Sigmoid colon (tissue), 7 donors: ENCODE data around the gene SRSF5. TPM values are rescaled to one million over a fixed set of nuclear protein-coding genes. Genes with fewer than 3 reads are reported as not detected.

ENCODE experiments used
- DNase-seq: peaks from one replicate; pipeline ENCODE4 v3.0.0-alpha.2; 2019
- H3K27ac ChIP-seq, 4 donors: fragments of 200-600 bp; sonication (generic); one replicate each; pipeline ENCODE4 v1.5.1; 2016 to 2019; ENCODE audit warnings: mild to moderate bottlenecking in 1 of 4
- H3K27me3 ChIP-seq, 3 donors: fragments of 200-600 bp; sonication (generic); one replicate each; pipeline ENCODE4 v1.5.1; 2019; ENCODE audit warnings: mild to moderate bottlenecking in 1 of 3
- H3K36me3 ChIP-seq, 4 donors: fragments of 200-600 bp; sonication (generic); one replicate each; pipeline ENCODE4 v1.5.1; 2016 to 2019
- H3K4me1 ChIP-seq, 4 donors: fragments of 200-600 bp; sonication (generic); one replicate each; pipeline ENCODE4 v1.5.1; 2017 to 2019
- H3K4me3 ChIP-seq, 4 donors: fragments of 200-600 bp; sonication (generic); one replicate each; pipeline ENCODE4 v1.5.1; 2017 to 2019; ENCODE audit warnings: mild to moderate bottlenecking in 2 of 4, moderate library complexity in 1 of 4
- H3K9me3 ChIP-seq, 4 donors: fragments of 200-600 bp in 3 of 4; sonication (generic) in 3 of 4; one replicate each; pipeline versions ENCODE4 v1.5.1 to v1.6.1; 2013 to 2019
- CTCF ChIP-seq, 4 experiments: fragments of 450-650 bp in 3 of 4; fragments of 200-600 bp in 1 of 4; IDR thresholded peaks; one replicate each; pipeline ENCODE4 v1.5.1; 2016 to 2019; ENCODE audit warnings: antibody characterized with exemption in 4 of 4, mild to moderate bottlenecking in 3 of 4, moderate library complexity in 2 of 4
- EP300 ChIP-seq, 4 donors: sonication (generic); formaldehyde crosslinking; IDR thresholded peaks; one replicate each; pipeline ENCODE4 v1.6.1; 2017; ENCODE audit warnings: antibody characterized with exemption in 4 of 4
- POLR2A ChIP-seq, 2 donors: fragments of 450-650 bp; IDR thresholded peaks; one replicate each; pipeline ENCODE4 v1.6.1; 2016; ENCODE audit warnings: antibody characterized with exemption in 2 of 2, mild to moderate bottlenecking in 2 of 2, moderate library complexity in 2 of 2
- POLR2AphosphoS5 ChIP-seq, 4 donors: sonication (generic); formaldehyde crosslinking; IDR thresholded peaks; one replicate each; pipeline ENCODE4 v1.6.1; 2017; ENCODE audit warnings: antibody characterized with exemption in 4 of 4
- WGBS, 2 donors: extraction: QIAGEN DNeasy Blood & Tissue Kit; methylation state at CpG; one replicate each; pipeline ENCODE4 v1.1.7; 2013; 5-methylcytosine and 5-hydroxymethylcytosine counted together
- intact Hi-C: fragments of 100-400 bp; cut with DNase I; formaldehyde crosslinking; loops from one replicate; pipeline ENCODE4 v1.15.1; 2023
- polyA plus RNA-seq, 3 donors: library from polyadenylated mRNA; stranded (reverse); fragments of 200-250 nt; gene quantifications; one replicate each; pipeline ENCODE4 v1.2.3, GENCODE V29; 2013
- total RNA-seq, 4 donors: library from RNA; depleted of rRNA; stranded (reverse); fragments of >200 nt; gene quantifications; one replicate each; pipeline ENCODE4 v1.1.0, GENCODE V29; 2016
- donor health status: healthy with polysubstance abuse.
- donor health status: Bipolar disorder and iron deficiency.
- donor health status: healthy.

The SRSF5 gene
- total and polyA plus RNA-seq, 7 donors: 211 to 366 (median 288) TPM

DNA sequence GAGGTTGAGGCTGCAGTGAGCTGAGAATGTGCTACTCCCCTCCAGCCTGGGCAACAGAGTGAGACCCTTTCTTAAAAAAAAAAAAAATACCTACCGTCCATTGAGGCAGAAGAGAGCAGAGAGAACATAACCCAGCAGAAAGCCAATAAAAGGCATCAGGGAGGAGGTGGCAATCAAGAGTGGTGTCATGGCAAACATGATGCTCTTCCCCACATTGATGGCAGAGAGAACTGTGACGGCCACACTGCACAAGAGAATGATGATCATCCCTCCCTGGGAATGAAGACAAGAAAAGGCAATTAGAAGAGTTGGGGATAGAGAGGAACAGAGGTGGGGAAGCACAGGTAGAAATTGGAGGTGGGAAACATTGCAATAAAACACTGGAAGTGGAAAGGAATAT lies 12.1 kb downstream of the SRSF5 start:
- Histone ChIP-seq H3K36me3 (peaks cover 0 to 66% (median 22%) of the 10 kb centered on the region in 4 donors), H3K4me3 (no peak overlapping the region), H3K4me1 (peaks cover 0 to 19% (median 10%) of the 10 kb centered on the region in 4 donors), H3K9me3 (no peaks in the 10 kb centered on the region), H3K27me3 (no peaks in the 10 kb centered on the region), H3K27ac (no peak overlapping the region)
- TF ChIP-seq EP300 (IDR thresholded peaks at IDR 0.05) (no peak), POLR2A (IDR thresholded peaks at IDR 0.05) (no peak), CTCF (IDR thresholded peaks at IDR 0.05) (no peak), POLR2AphosphoS5 (IDR thresholded peaks at IDR 0.05) (peak in 1 of 4 donors; percentile 24)
- no peak for DNase-seq
- intact Hi-C loops: no loop called here
- WGBS, 2 donors: 83 to 93% methylated on average over 2 of the region's 2 CpGs

- H3K4me1 ChIP-seq: peaks cover 0 to 19% (median 10%) of the 10 kb centered on the region in 4 donors
- peaks cover 0 to 56% (median 14%) of the 10 kb centered on the region in 4 donors for H3K36me3 ChIP-seq
- no peak overlapping the region for H3K27ac ChIP-seq
- no peaks in the 10 kb centered on the region for H3K27me3 ChIP-seq
- TF ChIP-seq POLR2AphosphoS5 (IDR thresholded peaks at IDR 0.05): no peak
- TF ChIP-seq EP300 (IDR thresholded peaks at IDR 0.05): no peak
- TF ChIP-seq CTCF (IDR thresholded peaks at IDR 0.05): no peak
- no peak for TF ChIP-seq POLR2A (IDR thresholded peaks at IDR 0.05)
- whole genome bisulfite sequencing, 2 donors: 91 to 98% methylated on average over 1 of the region's 1 CpG
- DNase-seq: no peak
- no peaks in the 10 kb centered on the region for H3K9me3 ChIP-seq
- no peak overlapping the region for H3K4me3 ChIP-seq
- intact Hi-C loops: no loop called here
Measured at GRCh38 chr14:69780092-69780491, 13.2 kb downstream of the SRSF5 start.

- no peak for DNase-seq
- Histone ChIP-seq H3K36me3 (peaks cover 0 to 47% (median 10%) of the 10 kb centered on the region in 4 donors), H3K27ac (no peak overlapping the region), H3K9me3 (no peaks in the 10 kb centered on the region), H3K27me3 (no peaks in the 10 kb centered on the region), H3K4me3 (no peak overlapping the region), H3K4me1 (peaks cover 0 to 13% (median 8%) of the 10 kb centered on the region in 4 donors)
- intact Hi-C loops: no loop called here
- TF ChIP-seq POLR2AphosphoS5 (IDR thresholded peaks at IDR 0.05): no peak
- TF ChIP-seq CTCF (IDR thresholded peaks at IDR 0.05): no peak
- TF ChIP-seq EP300 (IDR thresholded peaks at IDR 0.05): no peak
- no peak for TF ChIP-seq POLR2A (IDR thresholded peaks at IDR 0.05)
- WGBS, 2 donors: 92 to 93% methylated on average over 3 of the region's 3 CpGs
Measured at GRCh38 chr14:69780952-69781351, 14.0 kb downstream of the SRSF5 start.

GRCh38 chr14:69784942-69785341 lies 18.0 kb downstream of the SRSF5 start:
- Histone ChIP-seq H3K4me3 (no peak overlapping the region), H3K27ac (no peak overlapping the region), H3K9me3 (no peaks in the 10 kb centered on the region), H3K27me3 (no peaks in the 10 kb centered on the region), H3K36me3 (peaks cover 0 to 22% (median 0%) of the 10 kb centered on the region in 4 donors), H3K4me1 (no peaks in the 10 kb centered on the region)
- no peak for DNase-seq
- TF ChIP-seq POLR2A (IDR thresholded peaks at IDR 0.05) (no peak), POLR2AphosphoS5 (IDR thresholded peaks at IDR 0.05) (no peak), CTCF (IDR thresholded peaks at IDR 0.05) (no peak), EP300 (IDR thresholded peaks at IDR 0.05) (no peak)
- 94 to 100% methylated on average over 1 of the region's 1 CpG for WGBS, 2 donors
- intact Hi-C loops: no loop called here

DNA sequence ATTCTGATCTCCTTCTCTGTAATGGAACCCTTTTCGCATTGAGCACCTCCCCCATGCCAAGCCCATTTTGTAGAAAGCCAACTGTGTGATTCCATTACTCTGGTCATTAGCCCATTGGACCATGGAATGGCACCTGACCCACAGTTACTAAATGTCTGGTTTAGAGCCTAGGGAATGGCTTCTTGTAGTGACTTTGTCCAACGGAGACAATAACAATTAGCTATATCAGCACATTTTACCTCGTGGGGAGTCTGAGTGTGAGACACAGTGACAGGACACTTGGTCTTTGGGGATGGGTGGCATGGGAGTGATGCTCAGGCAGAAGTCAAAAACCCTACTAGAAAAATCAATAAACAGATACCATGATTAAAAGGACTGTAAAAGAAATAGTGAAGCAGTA lies 19.7 kb downstream of the SRSF5 start:
- intact Hi-C loops: no loop called here
- peaks cover 0 to 10% (median 0%) of the 10 kb centered on the region in 4 donors for H3K36me3 ChIP-seq
- H3K4me3 ChIP-seq: no peak overlapping the region
- no peak overlapping the region for H3K27ac ChIP-seq
- no peaks in the 10 kb centered on the region for H3K9me3 ChIP-seq
- WGBS, 2 donors: 96 to 97% methylated on average over 3 of the region's 3 CpGs
- TF ChIP-seq POLR2A (IDR thresholded peaks at IDR 0.05) (no peak), POLR2AphosphoS5 (IDR thresholded peaks at IDR 0.05) (no peak), CTCF (IDR thresholded peaks at IDR 0.05) (no peak), EP300 (IDR thresholded peaks at IDR 0.05) (no peak)
- no peaks in the 10 kb centered on the region for H3K27me3 ChIP-seq
- DNase-seq: no peak
- no peaks in the 10 kb centered on the region for H3K4me1 ChIP-seq
